PC-9 (cell line): ENCODE data around the gene MAPK12. TPM values are rescaled to one million over a fixed set of nuclear protein-coding genes. Genes with fewer than 3 reads are reported as not detected.

Source experiments
- BruUV-seq: library from RNA; stranded (reverse); fragments of 400-500 nt; replicated peaks from 2 replicates; lab custom pipeline; 2021; lab: Mats Ljungman, UMichigan
- CTCF ChIA-PET: fragments of 300-600 bp; sonication (Branson Sonifier 250); formaldehyde crosslinking; loops from one replicate; lab custom pipeline; 2022; ENCODE audit warnings: antibody characterized with exemption; lab: Charles Lee
- POLR2A ChIA-PET: fragments of 300-600 bp; sonication (Branson Sonifier 250); formaldehyde crosslinking; loops from one replicate; lab custom pipeline; 2022; ENCODE audit warnings: antibody characterized with exemption; ENCODE audit not compliant: unreplicated experiment; lab: Charles Lee
- DNase-seq, 2 experiments: peaks; one replicate each; pipeline versions ENCODE4 v3.0.0 to v3.0.0-alpha.2; 2015 to 2022; ENCODE audit warnings: mixed read lengths in 1 of 2
- H2AFZ ChIP-seq: fragments of 200-600 bp; sonication (generic); 2 replicates; pipeline ENCODE4 v1.8.1; 2017; ENCODE audit warnings: antibody characterized with exemption
- H3F3A ChIP-seq: fragments of 200-600 bp; sonication (generic); 2 replicates; pipeline ENCODE4 v1.8.1; 2017; ENCODE audit warnings: antibody characterized with exemption, mild to moderate bottlenecking, low read depth; ENCODE audit not compliant: insufficient read depth
- H3K27ac ChIP-seq: fragments of 200-600 bp; sonication (generic); 2 replicates; pipeline ENCODE4 v1.6.1; 2016; ENCODE audit warnings: mixed run types
- H3K27me3 ChIP-seq: fragments of 200-600 bp; sonication (generic); 2 replicates; pipeline ENCODE4 v1.6.1; 2016; ENCODE audit warnings: low read depth, mixed run types; ENCODE audit not compliant: insufficient read depth
- H3K36me3 ChIP-seq: fragments of 200-600 bp; sonication (generic); 2 replicates; pipeline ENCODE4 v1.6.1; 2016; ENCODE audit warnings: low read depth, mixed run types
- H3K4me1 ChIP-seq: fragments of 200-600 bp; sonication (generic); replicated peaks from 2 replicates; pipeline ENCODE4 v1.6.1; 2016; ENCODE audit warnings: mixed run types; ENCODE audit not compliant: insufficient read depth
- H3K4me2 ChIP-seq: fragments of 200-600 bp; sonication (generic); 2 replicates; pipeline ENCODE4 v1.6.1; 2017; ENCODE audit warnings: mixed run types
- H3K4me3 ChIP-seq: fragments of 200-600 bp; sonication (generic); 2 replicates; pipeline ENCODE4 v1.6.1; 2016; ENCODE audit warnings: mixed run types
- H3K79me2 ChIP-seq: fragments of 200-600 bp; sonication (generic); 2 replicates; pipeline ENCODE4 v1.6.1; 2017; ENCODE audit warnings: low read depth, mixed run types
- H3K9me2 ChIP-seq: fragments of 200-600 bp; sonication (generic); 2 replicates; pipeline ENCODE4 v1.8.1; 2017; ENCODE audit warnings: mild to moderate bottlenecking; ENCODE audit not compliant: insufficient read depth
- H3K9me3 ChIP-seq: fragments of 200-600 bp; sonication (generic); 2 replicates; pipeline ENCODE4 v1.8.1; 2016; ENCODE audit warnings: low read depth; ENCODE audit not compliant: insufficient read depth
- H4K20me1 ChIP-seq: fragments of 200-600 bp; sonication (generic); 2 replicates; pipeline ENCODE4 v1.8.1; 2017; ENCODE audit not compliant: insufficient read depth
- CTCF ChIP-seq: fragments of 200-600 bp; sonication (generic); conservative IDR thresholded peaks from 2 replicates; pipeline ENCODE4 v1.6.1; 2017; ENCODE audit warnings: mixed run types, antibody characterized with exemption, mild to moderate bottlenecking, moderate library complexity
- EZH2 ChIP-seq: fragments of 200-600 bp; sonication (generic); IDR thresholded peaks from 2 replicates; pipeline ENCODE4 v1.8.0; 2017; ENCODE audit warnings: antibody characterized with exemption, low read depth
- intact Hi-C: fragments of 100-400 bp; cut with micrococcal nuclease; formaldehyde crosslinking; loops from one replicate; pipeline ENCODE4 v1.10.0; 2022; ENCODE audit not compliant: unreplicated experiment
- total RNA-seq: library from RNA; stranded (reverse); gene quantifications from 2 replicates; pipeline ENCODE4 v1.2.3, GENCODE V29; 2021

MAPK12 gene
- total RNA-seq, 1 experiment from 2014 or later: 48.5 TPM

GRCh38 chr22:50286701-50287318, 25.3 kb upstream of the MAPK12 start:
- peaks cover 23% of the 10 kb centered on the region for H3K4me1 ChIP-seq
- H3K4me3 ChIP-seq: no peak overlapping the region
- H3K9me3 ChIP-seq: no peaks in the 10 kb centered on the region
- no TSS peak for BruUV-seq
- no peak overlapping the region for H2AFZ ChIP-seq
- intact Hi-C loops: no loop called here
- H3K4me2 ChIP-seq: no peak overlapping the region
- ChIA-PET CTCF (no interaction called here), POLR2A (no interaction called here)
- peaks cover 39% of the 10 kb centered on the region for H3F3A ChIP-seq
- H3K27ac ChIP-seq: no peak overlapping the region
- H3K9me2 ChIP-seq: no peaks in the 10 kb centered on the region
- peaks cover 44% of the 10 kb centered on the region for H3K79me2 ChIP-seq
- H3K27me3 ChIP-seq: no peaks in the 10 kb centered on the region
- H3K36me3 ChIP-seq: peaks cover 50% of the 10 kb centered on the region
- TF ChIP-seq EZH2 (no peak), CTCF (no peak)
- H4K20me1 ChIP-seq: peaks cover 51% of the 10 kb centered on the region
- DNase-seq: no peak

DNA sequence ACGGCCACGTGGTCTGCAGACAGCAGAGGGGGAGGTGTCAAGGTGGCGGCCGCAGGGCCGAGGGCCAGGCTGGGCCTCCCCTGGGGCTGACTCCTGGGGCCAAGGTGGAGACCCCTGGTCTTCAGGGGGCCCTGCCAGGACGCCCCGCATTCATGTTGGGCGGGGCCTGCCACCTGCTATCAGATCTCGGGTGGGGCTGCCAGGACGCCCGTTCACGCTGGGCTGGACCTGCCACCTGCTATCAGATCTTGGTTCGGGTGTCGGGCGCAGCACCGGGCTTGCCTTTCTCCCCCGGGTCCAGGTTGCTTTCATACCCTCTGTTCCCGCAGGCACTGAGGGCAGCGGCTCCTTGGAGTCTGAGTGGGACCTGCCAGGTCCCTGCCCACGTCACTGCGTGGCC, 24.8 kb upstream of the MAPK12 start:
- no peak for TF ChIP-seq CTCF
- TF ChIP-seq EZH2: no peak
- intact Hi-C loops: no loop called here
- H3K36me3 ChIP-seq: peaks cover 50% of the 10 kb centered on the region
- no peak overlapping the region for H2AFZ ChIP-seq
- no peak overlapping the region for H3K4me3 ChIP-seq
- peaks cover 44% of the 10 kb centered on the region for H3K79me2 ChIP-seq
- ChIA-PET POLR2A (no interaction called here), CTCF (no interaction called here)
- H4K20me1 ChIP-seq: peaks cover 46% of the 10 kb centered on the region
- BruUV-seq: no TSS peak
- no peak overlapping the region for H3K27ac ChIP-seq
- H3K9me3 ChIP-seq: no peaks in the 10 kb centered on the region
- no peak overlapping the region for H3K4me2 ChIP-seq
- H3K4me1 ChIP-seq: peaks cover 28% of the 10 kb centered on the region
- H3F3A ChIP-seq: peaks cover 45% of the 10 kb centered on the region
- no peaks in the 10 kb centered on the region for H3K27me3 ChIP-seq
- H3K9me2 ChIP-seq: no peaks in the 10 kb centered on the region
- DNase-seq: no peak

DNA sequence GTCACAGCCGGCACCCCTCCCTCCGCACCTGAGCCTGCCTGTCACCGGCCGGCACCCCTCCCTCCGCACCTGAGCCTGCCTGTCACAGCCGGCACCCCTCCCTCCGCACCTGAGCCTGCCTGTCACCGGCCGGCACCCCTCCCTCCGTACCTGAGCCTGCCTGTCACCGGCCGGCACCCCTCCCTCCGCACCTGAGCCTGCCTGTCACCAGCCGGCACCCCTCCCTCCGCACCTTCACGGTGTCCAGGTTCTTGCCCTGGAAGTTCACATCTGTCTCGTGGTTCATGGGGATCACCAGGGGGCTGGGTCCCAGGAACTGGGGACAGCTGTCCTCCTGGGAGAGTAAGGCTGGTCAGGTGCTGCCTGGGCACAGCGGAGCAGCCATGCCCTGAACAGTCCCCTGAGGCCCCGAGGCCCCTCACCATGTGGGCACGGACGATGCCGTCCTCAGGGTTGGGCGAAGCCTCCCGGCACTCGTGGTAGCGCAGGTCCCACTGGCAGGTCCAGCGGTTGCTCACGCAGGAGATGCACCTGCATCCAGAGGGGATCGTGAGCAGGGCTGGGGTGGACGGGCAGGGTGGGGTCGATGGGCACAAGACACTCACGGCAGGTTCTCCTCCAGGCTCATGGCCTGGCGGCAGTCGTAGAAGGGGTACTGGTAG, 24.2 kb upstream of the MAPK12 start:
- DNase-seq: no peak
- no peak for TF ChIP-seq EZH2
- CTCF ChIA-PET: no interaction called here
- no peak overlapping the region for H3K4me3 ChIP-seq
- H3F3A ChIP-seq: peaks cover 47% of the 10 kb centered on the region
- no peak overlapping the region for H3K4me2 ChIP-seq
- no peak overlapping the region for H2AFZ ChIP-seq
- no peaks in the 10 kb centered on the region for H3K9me3 ChIP-seq
- POLR2A ChIA-PET: no interaction called here
- no peaks in the 10 kb centered on the region for H3K9me2 ChIP-seq
- peaks cover 52% of the 10 kb centered on the region for H3K36me3 ChIP-seq
- H3K4me1 ChIP-seq: peaks cover 33% of the 10 kb centered on the region
- no TSS peak for BruUV-seq
- no peaks in the 10 kb centered on the region for H3K27me3 ChIP-seq
- intact Hi-C loops: no loop called here
- peaks cover 44% of the 10 kb centered on the region for H3K79me2 ChIP-seq
- peaks cover 40% of the 10 kb centered on the region for H4K20me1 ChIP-seq
- H3K27ac ChIP-seq: no peak overlapping the region
